Kidney tubule cell (primary cell): ENCODE data around the gene PCDHGA3.
"Not testable (repeated sequence)": the region's sequence is repeated elsewhere in the genome, so short reads cannot be mapped to it uniquely, and the experiment has no call there.

Source experiments
- DNase-seq: peaks from one replicate; pipeline ENCODE4 v3.0.0-alpha.2; 2018; ENCODE audit warnings: low spot score

PCDHGA3 gene

DNA sequence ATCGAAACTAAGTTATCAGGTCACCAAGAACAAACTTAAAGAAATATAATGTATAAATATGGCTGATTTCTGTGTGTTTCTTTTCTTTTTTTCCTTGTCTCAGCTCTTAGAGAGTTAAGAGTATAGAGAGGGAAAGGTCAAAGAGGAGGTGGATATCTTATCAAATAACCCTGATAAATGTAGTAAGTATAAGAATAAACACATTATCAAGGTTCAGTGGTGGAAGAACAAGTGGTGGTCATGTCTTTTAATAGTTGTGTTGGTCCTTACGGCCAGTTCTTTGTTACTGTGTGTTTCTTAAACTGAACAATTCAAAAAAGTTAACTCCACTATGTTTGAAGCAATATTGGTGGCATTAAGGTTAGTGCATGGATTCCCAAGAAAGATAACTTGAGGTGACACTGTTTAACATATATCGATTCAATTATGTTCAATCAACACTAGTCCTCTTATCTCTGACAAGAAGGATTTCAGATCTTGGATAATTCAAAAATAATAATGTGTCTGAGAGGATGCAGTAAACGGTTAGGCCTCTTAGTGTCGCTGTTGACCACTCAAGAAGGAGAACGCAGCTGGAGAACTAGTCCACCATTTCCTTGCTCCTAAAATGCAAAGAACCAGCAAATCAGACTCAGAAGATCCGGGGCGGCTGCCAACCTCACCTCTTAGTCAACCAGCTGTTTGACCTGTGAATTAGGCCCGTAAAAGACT lies at the start of gene PCDHGA3:
Gene PCDHGA3, plus strand, starts transcription at position 588 of the 711 bp plus-strand sequence. CDS start 205 bp downstream, outside the sequence.
- peak; percentile 44 for DNase-seq

DNA sequence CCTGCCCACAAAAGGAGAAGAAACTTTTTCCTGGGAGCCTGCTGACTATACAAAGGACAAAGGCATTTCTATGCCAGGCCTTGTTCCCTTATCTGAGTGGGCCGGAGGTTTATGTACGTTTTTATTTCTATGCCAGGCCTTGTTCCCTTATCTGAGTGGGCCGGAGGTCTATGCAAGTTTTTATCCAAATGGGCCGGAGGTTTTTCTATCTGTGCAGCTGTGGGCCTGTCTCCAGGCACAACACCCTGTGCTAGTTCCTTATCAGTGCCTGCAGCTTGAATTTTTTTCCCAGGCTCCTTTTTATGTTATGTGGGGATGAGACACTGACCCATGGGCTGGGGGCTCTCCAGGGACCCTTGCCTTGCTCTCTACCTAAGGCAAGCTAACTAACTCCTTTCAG lies 45.3 kb upstream of the PCDHGA3 start:
- no peak for DNase-seq

DNA sequence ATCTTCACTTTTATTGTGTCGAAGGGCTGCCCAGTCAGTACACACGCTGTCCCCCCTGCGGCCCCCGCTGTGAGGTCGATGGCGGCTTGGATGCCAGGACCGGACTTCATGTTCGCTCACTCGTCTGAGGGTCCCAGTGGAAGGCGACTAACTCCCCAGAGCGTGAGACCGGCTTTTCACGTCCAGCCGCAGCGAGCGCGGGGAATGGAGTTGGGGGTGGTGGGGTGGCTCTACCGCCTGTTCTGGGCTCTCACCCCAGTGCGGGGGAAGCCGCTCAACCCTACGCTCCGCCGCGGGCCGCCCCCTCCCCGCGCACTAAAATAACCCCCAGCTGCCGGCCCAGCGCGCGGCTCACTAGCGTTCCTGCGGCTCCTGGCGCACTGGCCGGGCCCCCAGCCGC lies 39.9 kb upstream of the PCDHGA3 start, which contains the start of gene SLC25A2:
Gene SLC25A2, minus strand, starts transcription at position 294 of the 400 bp plus-strand sequence. Its CDS starts 184 bp downstream, at position 110.
- DNase-seq: no peak

DNA sequence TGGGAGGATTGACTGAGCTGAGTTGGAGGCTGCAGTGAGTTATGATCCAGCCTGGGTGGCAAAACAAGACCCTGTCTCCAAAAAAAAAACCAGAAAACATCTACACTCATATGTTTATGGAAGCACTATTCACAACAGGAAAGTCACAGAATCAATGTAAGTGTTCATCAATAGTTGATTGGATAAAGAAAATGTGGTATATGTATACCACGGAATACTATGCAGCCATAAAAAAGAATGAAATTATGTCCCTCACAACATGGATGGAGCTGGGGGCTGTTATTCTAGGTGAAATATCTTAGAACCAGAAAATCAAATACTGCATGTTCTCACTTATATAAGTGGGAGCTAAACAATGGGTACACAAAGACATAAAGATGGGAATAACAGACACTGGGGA lies 37.0 kb upstream of the PCDHGA3 start:
- DNase-seq: no peak

DNA sequence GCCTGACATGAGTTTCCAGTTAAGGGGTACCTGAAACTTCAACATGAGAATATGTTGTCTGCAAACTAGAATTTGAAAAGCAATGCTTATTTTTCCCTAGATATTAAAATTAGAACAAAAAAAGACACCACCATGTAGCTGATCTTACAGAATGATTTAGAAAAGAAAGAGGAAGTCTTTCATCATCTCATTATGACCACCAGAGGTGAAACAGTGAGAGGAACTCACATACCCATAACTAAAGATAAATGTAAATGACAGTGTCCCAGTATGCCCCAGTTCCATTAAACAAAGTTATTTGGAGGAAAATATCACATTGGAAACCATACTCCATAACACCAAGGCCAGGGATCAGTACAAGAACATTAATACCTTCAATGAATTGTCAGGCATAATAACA lies 29.9 kb upstream of the PCDHGA3 start:
- no peak for DNase-seq

DNA sequence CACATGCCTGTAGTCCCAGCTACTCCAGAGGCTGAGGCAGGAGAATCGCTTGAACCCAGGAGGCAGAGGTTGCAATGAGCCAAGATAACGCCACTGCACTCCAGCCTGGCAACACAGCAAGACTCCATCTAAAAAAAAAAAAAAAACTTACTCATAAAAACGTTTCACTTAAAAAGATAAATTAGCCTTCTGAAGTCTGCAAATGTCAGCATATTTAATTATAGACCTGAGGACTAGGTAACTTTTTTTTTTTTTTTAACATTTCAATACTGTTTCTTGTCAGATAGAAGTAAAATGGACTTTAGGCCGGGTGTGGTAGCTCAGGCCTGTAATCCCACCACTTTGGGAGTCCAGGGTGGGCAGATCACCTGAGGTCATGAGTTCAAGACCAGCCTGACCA lies 26.7 kb upstream of the PCDHGA3 start:
- not testable (repeated sequence) for DNase-seq

DNA sequence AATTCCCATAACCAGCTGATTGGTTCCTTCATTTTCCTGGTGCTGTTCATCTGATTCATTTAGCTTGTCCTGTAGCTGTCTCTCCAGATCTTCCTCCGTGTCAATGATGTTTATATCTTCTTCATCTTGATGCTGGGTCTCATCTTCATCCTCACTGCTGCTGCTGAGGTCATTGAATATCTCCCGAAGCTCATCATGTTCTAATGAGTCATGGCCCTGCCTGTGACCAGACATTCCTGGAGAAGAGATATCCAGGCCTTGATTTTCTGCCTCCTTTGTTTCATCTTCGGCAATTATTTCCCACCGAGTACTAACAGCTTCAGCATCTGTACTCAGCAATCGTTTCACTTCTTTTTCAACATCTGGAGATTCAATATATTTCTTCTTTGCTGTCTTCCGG lies 24.4 kb upstream of the PCDHGA3 start:
- DNase-seq: no peak

DNA sequence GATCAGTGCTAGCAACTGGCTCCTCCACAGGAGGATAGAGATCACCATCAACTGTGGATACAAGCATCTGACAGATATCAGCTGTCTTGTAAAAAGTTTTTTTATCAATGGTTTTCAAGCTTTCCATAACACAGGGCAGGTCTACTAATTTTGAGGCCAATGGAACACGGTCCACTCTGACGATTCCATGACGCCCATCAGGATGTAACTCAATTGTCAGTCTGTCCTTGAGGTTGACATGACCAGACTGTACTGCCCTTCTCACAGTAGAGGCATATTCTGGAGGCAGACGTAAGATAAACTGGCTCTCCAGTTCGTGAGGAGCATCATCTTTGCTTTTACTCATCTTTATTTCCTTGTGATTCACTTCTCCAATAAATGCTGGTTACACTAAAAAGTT lies 23.9 kb upstream of the PCDHGA3 start:
- DNase-seq: no peak

DNA sequence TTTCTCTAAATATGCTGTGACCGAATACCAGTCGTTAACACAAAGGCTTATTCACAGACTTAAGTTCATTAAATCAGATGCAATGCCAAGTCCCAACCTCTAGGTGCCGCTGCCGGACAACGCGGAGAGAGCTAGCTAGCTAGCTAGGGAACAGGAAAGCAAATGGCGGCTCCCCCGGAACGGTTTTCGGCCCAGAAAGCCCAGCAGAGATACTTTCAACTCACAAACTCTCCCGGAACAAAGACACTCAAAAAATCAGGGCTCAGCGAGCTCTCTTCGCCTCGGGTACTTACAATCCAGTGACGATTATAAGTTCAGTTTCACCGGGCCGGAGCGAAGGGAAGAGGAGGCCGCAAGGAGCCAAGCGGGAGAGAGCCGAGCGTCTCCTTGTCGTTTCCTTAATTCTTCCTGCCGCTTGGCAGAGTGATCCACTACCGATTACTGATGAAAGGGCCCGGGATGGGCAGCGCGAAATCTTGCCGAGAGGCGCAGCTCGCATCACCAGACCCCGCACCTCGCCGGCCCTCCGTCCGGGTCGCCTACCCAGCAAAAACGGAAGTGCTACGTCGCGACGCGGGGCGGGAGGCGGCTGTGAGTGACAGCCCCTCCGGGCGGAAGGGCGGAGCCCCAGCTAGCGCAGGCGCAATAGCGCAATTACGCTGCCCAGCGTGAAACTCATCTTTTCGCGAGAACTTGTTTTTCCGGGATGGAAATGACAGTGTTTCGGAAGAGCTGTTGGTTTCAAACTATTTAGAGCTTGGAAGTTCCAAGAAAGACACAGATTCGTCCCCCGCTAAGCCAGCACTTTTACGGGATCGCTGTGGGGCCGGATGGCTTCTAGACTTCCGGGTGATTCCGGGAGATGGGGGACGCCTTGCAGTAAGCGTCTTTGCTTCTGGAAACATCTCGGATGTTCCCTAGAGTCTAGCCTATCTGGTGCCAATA lies 23.1 kb upstream of the PCDHGA3 start, which contains the start of gene TAF7:
Gene TAF7, minus strand, starts transcription at position 560 of the 945 bp plus-strand sequence. CDS start 740 bp downstream, outside the sequence.
- peak; percentile 94 for DNase-seq

DNA sequence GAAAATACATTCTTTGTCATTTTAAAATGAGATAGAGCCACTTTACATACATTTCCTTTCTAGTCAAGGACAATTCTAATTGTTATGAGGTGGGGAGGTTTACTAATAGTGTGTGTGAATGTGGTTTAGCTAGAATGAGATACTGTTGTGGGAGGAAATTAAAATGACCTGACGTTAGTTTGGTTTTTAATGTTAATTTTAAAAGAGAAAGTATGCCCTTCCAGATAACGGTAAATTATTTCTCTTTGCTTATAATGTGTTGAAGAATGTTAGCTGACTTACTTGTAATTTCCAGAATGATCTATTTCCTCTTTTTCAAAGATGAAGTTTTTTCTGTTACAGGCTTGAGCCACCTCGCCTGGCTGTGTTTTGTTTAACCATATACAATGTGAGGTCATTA lies 21.4 kb upstream of the PCDHGA3 start:
- no peak for DNase-seq

DNA sequence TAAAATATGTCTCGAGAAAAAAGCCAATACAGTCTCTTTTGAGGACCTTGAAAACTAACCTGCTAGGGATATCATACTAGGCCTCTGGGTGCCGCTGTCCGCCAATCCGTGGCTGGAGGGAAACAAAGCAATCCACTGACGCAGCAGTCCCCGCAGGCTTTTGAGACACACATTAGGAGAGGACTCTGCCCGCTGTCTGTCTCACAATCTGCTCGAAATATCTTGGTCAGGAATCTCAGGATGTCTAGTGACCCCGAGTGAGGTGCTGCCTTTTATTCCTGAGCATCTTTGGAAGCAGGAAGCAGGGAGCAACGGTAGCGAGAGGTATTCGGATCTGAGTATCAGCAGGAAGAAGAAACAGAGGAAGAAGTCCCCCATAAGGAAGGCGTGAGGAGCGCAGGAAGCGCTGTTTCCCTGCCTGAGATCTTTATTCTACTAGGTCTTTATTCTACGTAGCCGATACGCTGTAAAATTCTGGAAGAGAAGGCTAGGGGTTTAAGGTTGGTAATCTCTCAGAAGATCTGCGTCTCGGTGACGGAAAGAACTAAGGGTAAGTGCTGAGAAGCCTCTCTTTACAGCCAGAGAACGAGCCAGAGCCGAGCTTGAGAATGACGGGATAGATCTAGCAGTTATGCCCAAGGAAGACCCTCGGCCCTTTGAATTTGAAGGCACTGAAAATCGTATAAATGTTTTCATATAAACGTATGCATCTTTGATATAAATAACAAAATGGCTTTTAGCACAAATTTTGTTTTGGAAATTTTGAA lies 17.4 kb upstream of the PCDHGA3 start:
- peak; percentile 77 for DNase-seq

DNA sequence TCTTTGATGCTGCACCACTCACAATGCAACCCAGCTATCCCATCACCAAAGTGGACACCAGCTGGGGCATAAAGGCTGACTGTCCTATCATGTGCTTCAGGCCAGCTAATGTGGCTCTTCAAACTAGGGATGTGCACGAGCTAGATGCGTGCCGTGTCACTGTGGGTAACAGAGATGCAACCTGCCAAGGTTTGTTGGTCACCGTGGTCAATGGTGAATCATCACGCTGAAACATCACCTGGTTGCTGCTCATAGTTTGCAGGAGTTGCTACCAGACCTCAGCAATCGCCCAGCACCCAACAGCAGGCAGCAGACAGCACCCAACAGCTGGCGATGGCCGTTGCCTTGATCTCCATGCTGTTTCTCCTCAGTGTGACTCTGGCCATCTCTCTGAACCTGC lies 15.4 kb upstream of the PCDHGA3 start:
- peak; percentile 60 for DNase-seq

DNA sequence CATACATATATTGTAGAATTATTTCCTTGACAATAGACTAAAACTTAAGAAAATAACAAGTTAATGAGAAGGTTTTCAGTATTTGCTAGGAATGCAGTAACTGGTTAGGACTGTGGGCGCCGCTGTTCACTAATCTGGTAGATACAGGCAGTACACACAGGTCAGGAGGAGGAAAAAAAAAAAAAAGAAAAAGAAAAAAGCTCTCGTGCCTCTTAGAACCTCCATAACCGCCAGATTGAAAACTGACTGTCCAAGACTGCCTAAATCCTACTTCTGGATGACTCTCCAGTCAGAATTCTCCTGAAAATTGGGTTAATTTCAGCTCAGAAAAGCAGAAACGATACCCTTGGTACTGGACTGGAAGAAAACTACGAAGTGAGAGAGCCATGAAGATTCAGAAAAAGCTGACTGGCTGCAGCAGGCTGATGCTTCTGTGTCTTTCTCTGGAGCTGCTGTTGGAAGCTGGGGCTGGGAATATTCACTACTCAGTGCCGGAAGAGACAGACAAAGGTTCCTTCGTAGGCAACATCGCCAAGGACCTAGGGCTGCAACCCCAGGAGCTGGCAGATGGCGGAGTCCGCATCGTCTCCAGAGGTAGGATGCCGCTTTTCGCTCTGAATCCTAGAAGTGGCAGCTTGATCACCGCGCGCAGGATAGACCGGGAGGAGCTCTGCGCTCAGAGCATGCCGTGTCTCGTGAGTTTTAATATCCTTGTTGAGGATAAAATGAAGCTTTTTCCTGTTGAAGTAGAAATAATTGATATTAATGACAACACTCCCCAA lies 13.1 kb upstream of the PCDHGA3 start, which contains the start of gene PCDHGA1:
Gene PCDHGA1, plus strand, starts transcription at position 216 of the 782 bp plus-strand sequence.
- DNase-seq: peak; percentile 59

DNA sequence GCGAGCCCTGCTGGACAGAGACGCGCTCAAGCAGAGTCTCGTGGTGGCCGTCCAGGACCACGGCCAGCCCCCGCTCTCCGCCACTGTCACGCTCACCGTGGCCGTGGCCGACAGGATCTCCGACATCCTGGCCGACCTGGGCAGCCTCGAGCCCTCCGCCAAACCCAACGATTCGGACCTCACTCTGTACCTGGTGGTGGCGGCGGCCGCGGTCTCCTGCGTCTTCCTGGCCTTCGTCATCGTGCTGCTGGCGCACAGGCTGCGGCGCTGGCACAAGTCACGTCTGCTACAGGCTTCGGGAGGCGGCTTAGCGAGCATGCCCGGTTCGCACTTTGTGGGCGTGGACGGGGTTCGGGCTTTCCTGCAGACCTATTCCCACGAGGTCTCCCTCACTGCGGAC lies 11.1 kb upstream of the PCDHGA3 start:
- DNase-seq: not testable (repeated sequence)

DNA sequence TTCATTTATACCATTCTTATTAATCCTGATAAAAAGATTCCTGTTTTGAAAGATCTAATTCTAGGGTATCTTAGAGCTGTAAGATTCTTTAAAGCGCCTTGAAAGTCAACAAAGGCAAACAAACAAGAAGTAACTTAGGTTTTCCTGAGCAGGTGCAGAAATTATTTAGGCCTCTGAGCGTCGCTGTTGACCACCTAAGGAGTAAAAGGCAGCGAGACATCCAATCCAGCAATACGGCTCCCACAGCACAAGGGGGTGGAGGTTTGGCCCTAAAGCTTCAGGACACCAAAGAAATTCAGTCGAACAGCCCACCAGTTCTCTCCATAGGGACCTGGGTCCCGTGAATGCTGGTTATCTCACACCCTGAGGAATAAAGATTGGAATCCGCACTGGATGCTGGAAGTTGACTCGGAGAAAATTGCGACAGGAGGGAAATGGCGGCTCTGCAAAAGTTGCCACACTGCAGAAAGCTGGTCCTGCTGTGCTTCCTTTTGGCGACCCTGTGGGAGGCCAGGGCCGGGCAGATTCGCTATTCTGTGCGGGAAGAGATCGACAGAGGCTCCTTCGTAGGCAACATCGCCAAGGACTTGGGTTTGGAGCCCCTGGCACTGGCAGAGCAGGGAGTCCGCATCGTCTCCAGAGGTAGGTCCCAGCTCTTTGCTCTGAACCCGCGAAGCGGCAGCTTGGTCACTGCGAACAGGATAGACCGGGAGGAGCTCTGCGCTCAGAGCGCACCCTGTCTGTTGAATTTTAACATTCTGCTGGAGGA lies 4.9 kb upstream of the PCDHGA3 start, which contains the start of gene PCDHGA2:
Gene PCDHGA2, plus strand, starts transcription at position 223 of the 769 bp plus-strand sequence.
- peak; percentile 59 for DNase-seq

DNA sequence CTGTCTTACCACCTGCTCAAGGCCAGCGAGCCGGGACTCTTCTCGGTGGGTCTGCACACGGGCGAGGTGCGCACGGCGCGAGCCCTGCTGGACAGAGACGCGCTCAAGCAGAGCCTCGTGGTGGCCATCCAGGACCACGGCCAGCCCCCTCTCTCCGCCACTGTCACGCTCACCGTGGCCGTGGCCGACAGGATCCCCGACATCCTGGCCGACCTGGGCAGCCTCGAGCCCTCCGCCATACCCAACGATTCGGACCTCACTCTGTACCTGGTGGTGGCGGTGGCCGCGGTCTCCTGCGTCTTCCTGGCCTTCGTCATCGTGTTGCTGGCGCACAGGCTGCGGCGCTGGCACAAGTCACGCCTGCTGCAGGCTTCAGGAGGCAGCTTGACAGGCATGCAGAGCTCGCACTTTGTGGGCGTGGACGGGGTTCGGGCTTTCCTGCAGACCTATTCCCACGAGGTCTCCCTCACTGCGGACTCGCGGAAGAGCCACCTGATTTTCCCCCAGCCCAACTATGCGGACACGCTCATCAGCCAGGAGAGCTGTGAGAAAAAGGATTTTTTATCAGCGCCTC lies 2.8 kb upstream of the PCDHGA3 start:
- not testable (repeated sequence) for DNase-seq

DNA sequence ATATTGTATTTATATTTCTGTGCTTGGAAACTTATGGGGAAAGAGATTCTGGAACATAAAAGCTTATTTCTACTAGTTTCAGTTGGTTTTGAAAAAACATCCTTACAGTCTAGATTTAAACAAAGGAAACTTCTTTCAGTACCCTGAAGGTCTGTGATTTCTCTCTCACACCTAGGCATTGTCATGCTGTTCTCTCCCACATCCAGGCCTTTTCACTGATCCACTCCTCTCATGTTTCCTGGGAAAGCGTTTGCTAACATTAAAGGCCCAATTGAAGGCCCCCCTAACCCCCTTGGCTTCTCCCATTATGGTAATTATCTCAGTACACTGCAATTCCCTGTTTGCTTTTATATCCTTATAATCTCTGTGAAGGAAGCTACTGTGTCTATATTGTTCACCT lies 856 bp upstream of the PCDHGA3 start:
- no peak for DNase-seq

DNA sequence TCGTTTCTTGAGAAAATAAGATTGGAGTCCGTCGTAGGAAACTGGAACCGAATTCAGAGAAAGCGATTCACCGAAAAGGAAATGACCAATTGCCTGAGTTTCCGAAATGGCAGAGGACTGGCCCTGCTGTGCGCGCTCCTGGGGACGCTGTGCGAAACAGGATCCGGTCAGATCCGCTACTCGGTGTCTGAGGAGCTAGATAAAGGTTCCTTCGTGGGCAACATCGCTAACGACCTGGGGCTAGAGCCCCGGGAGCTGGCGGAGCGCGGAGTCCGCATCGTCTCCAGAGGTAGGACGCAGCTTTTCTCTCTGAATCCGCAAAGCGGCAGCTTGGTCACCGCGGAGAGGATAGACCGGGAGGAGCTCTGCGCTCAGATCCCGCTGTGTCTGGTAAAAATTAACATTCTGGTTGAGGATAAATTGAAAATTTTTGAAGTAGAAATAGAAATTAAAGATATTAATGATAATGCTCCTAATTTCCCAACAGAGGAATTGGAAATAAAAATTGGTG lies 379 bp downstream of the PCDHGA3 start:
- no peak for DNase-seq

DNA sequence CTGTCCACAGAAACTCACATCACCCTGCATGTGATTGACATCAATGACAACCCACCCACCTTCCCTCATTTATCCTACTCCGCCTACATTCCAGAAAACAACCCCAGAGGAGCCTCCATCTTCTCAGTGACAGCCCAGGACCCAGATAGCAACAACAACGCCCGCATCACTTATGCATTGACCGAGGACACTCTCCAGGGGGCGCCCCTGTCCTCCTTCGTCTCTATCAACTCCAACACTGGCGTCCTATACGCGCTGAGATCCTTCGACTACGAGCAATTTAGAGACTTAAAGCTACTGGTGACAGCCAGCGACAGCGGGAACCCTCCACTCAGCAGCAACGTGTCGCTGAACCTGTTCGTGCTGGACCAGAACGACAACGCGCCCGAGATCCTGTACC lies 1.7 kb downstream of the PCDHGA3 start:
- no peak for DNase-seq

DNA sequence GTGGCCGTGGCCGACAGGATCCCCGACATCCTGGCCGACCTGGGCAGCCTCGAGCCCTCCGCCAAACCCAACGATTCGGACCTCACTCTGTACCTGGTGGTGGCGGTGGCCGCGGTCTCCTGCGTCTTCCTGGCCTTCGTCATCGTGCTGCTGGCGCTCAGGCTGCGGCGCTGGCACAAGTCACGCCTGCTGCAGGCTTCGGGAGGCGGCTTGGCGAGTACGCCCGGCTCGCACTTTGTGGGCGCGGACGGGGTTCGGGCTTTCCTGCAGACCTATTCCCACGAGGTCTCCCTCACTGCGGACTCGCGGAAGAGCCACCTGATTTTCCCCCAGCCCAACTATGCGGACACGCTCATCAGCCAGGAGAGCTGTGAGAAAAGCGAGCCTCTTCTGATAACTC lies 2.4 kb downstream of the PCDHGA3 start:
- DNase-seq: not testable (repeated sequence)
